OCI-LY3 (cell line): ENCODE data around the gene SCN2B.

Experiments
- CTCF ChIP-seq: fragments of 200-600, 300-600 bp; sonication (generic); IDR thresholded peaks from 2 replicates; pipeline ENCODE4 v1.5.1; 2014; ENCODE audit warnings: antibody characterized with exemption, low read length, low read depth
- EZH2phosphoT487 ChIP-seq: fragments of 200-600 bp; shearing (Covaris generic); IDR thresholded peaks from 2 replicates; pipeline ENCODE4 v1.6.1; 2018; ENCODE audit warnings: antibody characterized with exemption, mixed run types, low read depth

GRCh38 chr11:118154641-118155040 lies 21.8 kb downstream of the SCN2B start:
- no peak for TF ChIP-seq CTCF
- TF ChIP-seq EZH2phosphoT487: no peak
